Endometrium (tissue), 2 donors: ENCODE results near the gene UFC1.

Experiments
- FAIRE-seq: peaks from 2 replicates; lab custom pipeline; 2012; peaks lifted over from hg19 to GRCh38; lab: Jason Lieb, UNC
- donor health status: control.
- donor health status: control.

Gene UFC1

GRCh38 chr1:161171191-161171590 is 17.4 kb downstream of the UFC1 start:
- FAIRE-seq = no peak

GRCh38 chr1:161171696-161172095 is 17.9 kb downstream of the UFC1 start:
- no peak for FAIRE-seq

- FAIRE-seq = no peak
Observed at GRCh38 chr1:161172349-161172748, 18.6 kb downstream of the UFC1 start.

GRCh38 chr1:161172776-161173376 is 19.1 kb downstream of the UFC1 start:
- no peak for FAIRE-seq

GRCh38 chr1:161173711-161174110 is 19.9 kb downstream of the UFC1 start:
- no peak for FAIRE-seq

- FAIRE-seq = no peak
Observed at GRCh38 chr1:161174911-161175310, 21.1 kb downstream of the UFC1 start.

GRCh38 chr1:161175771-161176453 is 22.1 kb downstream of the UFC1 start:
- FAIRE-seq = no peak

GRCh38 chr1:161176468-161177111 is 22.8 kb downstream of the UFC1 start:
- no peak for FAIRE-seq

- FAIRE-seq = no peak
Observed at GRCh38 chr1:161177112-161177935, 23.5 kb downstream of the UFC1 start, which contains the start of gene B4GALT3. Gene B4GALT3 (minus strand): TSS chr1:161177507. CDS start chr1:161176060, 1,447 bp downstream.

- no peak for FAIRE-seq
Observed at GRCh38 chr1:161177936-161178244, 24.1 kb downstream of the UFC1 start.

GRCh38 chr1:161179698-161180097 is 25.9 kb downstream of the UFC1 start:
- no peak for FAIRE-seq

GRCh38 chr1:161180639-161181038 is 26.9 kb downstream of the UFC1 start:
- no peak for FAIRE-seq

GRCh38 chr1:161182214-161182613 is 28.4 kb downstream of the UFC1 start:
- no peak for FAIRE-seq

- no peak for FAIRE-seq
Observed at GRCh38 chr1:161185282-161185682, 31.5 kb downstream of the UFC1 start.

- no peak for FAIRE-seq
Observed at GRCh38 chr1:161185732-161186311, 32.0 kb downstream of the UFC1 start.

GRCh38 chr1:161187311-161187710 is 33.5 kb downstream of the UFC1 start:
- no peak for FAIRE-seq

- FAIRE-seq = no peak
Observed at GRCh38 chr1:161188381-161188780, 34.6 kb downstream of the UFC1 start.

- FAIRE-seq = no peak
Observed at GRCh38 chr1:161189036-161189435, 35.3 kb downstream of the UFC1 start.

GRCh38 chr1:161190962-161191521 is 37.3 kb downstream of the UFC1 start:
- FAIRE-seq = no peak

GRCh38 chr1:161191971-161192370 is 38.2 kb downstream of the UFC1 start:
- no peak for FAIRE-seq

- FAIRE-seq = no peak
Observed at GRCh38 chr1:161192476-161193465, 39.0 kb downstream of the UFC1 start.
